HepG2 (cell line): ENCODE results near the gene TMEM87B. TPM values are rescaled to one million over a fixed set of nuclear protein-coding genes. Genes with fewer than 3 reads are reported as not detected.

Experiments
- ATAC-seq: fragments of 200-7000 bp; cut with Tn5 transposase; 3 replicates; pipeline ENCODE4 v1.9.1; 2020; ENCODE audit warnings: mild to moderate bottlenecking, moderate library complexity
- BruUV-seq: library from RNA; stranded (reverse); fragments of 400-500 nt; replicated peaks from 2 replicates; lab custom pipeline; 2021; lab: Mats Ljungman, UMichigan
- CTCF ChIA-PET: fragments of 300-600 bp; formaldehyde crosslinking; extraction: SDS; loops from one replicate; lab custom pipeline; 2021; ENCODE audit warnings: low total read pairs, inconsistent platforms, low intra/inter-chr PET ratio; lab: Yijun Ruan, JAX
- POLR2A ChIA-PET: fragments of 350-600 bp; sonication (Branson Sonifier 250); formaldehyde crosslinking; loops from one replicate; lab custom pipeline; 2020; ENCODE audit warnings: antibody characterized with exemption, inconsistent platforms; lab: Yijun Ruan, JAX
- DNase-seq: peaks from one replicate; pipeline ENCODE4 v3.0.0-alpha.2; 2015; ENCODE audit warnings: low spot score
- FAIRE-seq: peaks from 3 replicates; lab custom pipeline; 2011; peaks lifted over from hg19 to GRCh38; lab: Jason Lieb, UNC
- H2AFZ ChIP-seq: one replicate; pipeline ENCODE4 v1.6.1; 2011; ENCODE audit warnings: low read length, inconsistent platforms
- H3K27ac ChIP-seq: fragments of 300-600 bp; 3 replicates; pipeline ENCODE4 v1.8.0; 2011; ENCODE audit warnings: mixed run types, mild to moderate bottlenecking, mixed read lengths, low read length, inconsistent platforms; ENCODE audit not compliant: insufficient read depth; ENCODE audit errors: extremely low read length
- H3K27me3 ChIP-seq, 2 experiments: fragments of 200-600 bp in 1 of 2; 2 replicates in 1 of 2; 3 replicates in 1 of 2; pipeline versions ENCODE4 v1.6.0 to v1.8.0; 2011; ENCODE audit warnings: low read length in 2 of 2, mild to moderate bottlenecking in 2 of 2, moderate library complexity in 2 of 2, inconsistent platforms in 1 of 2; ENCODE audit not compliant: insufficient read depth in 2 of 2, control insufficient read depth in 1 of 2
- H3K36me3 ChIP-seq, 2 experiments: fragments of 200-600 bp in 1 of 2; replicated peaks in 1 of 2; 2 replicates in 1 of 2; 3 replicates in 1 of 2; pipeline versions ENCODE4 v1.5.1 to v1.8.0; 2011; ENCODE audit warnings: low read length in 2 of 2, inconsistent platforms in 1 of 2; ENCODE audit not compliant: insufficient read depth in 2 of 2, control insufficient read depth in 1 of 2
- H3K4me1 ChIP-seq: 2 replicates; pipeline ENCODE4 v1.5.1; 2012; ENCODE audit warnings: low read length, inconsistent platforms; ENCODE audit not compliant: insufficient read depth
- H3K4me2 ChIP-seq: 2 replicates; pipeline ENCODE4 v1.6.0; 2011; ENCODE audit warnings: low read depth, low read length, inconsistent platforms
- H3K4me3 ChIP-seq, 3 experiments: fragments of 200-600 bp in 1 of 3; sonication (generic), shearing (Covaris generic) in 1 of 3; replicated peaks in 1 of 3; 2 replicates each; pipeline ENCODE4 v1.5.1; 2011 to 2016; ENCODE audit warnings: low read length in 3 of 3, inconsistent platforms in 2 of 3, low read depth in 2 of 3, mild to moderate bottlenecking in 2 of 3, control low read depth in 1 of 3, mixed read lengths in 1 of 3; ENCODE audit not compliant: insufficient read depth in 1 of 3
- H3K79me2 ChIP-seq: one replicate; pipeline ENCODE4 v1.6.1; 2011; ENCODE audit warnings: low read length, inconsistent platforms; ENCODE audit not compliant: insufficient read depth
- H3K9ac ChIP-seq: 2 replicates; pipeline ENCODE4 v1.6.0; 2011; ENCODE audit warnings: mild to moderate bottlenecking, low read depth, low read length, inconsistent platforms; ENCODE audit not compliant: insufficient read depth
- H3K9me3 ChIP-seq: 2 replicates; pipeline ENCODE4 v1.5.1; 2012; ENCODE audit warnings: mild to moderate bottlenecking, low read length
- H4K20me1 ChIP-seq: 2 replicates; pipeline ENCODE4 v1.6.0; 2011; ENCODE audit warnings: inconsistent platforms, mild to moderate bottlenecking, low read length, moderate library complexity; ENCODE audit not compliant: insufficient read depth
- WGBS: methylation state at CpG from one replicate; pipeline ENCODE4 v1.1.6; 2017; ENCODE audit warnings: low lambda C conversion rate; 5-methylcytosine and 5-hydroxymethylcytosine counted together
- in situ Hi-C: cut with HindIII; loops from 2 replicates; pipeline ENCODE4 v1.10.0; 2017; ENCODE audit warnings: low pct_unique_long_range_greater_than_20kb; ENCODE audit not compliant: extremely low pct_ligation_motif_present
- intact Hi-C: fragments of 100-400 bp; cut with micrococcal nuclease; formaldehyde crosslinking; loops from one replicate; pipeline ENCODE4 v1.10.0; 2022; ENCODE audit not compliant: unreplicated experiment
- polyA plus RNA-seq, 8 experiments: library from polyadenylated mRNA; depleted of rRNA in 3 of 8; stranded (reverse) in 7 of 8; unstranded in 1 of 8; fragments of >200 nt; fragmentation: Illumina TruSeq in 4 of 8; extraction: Trizol in 4 of 8; gene quantifications; 2 replicates each; pipeline versions ENCODE4 v1.2.1 to v1.2.3, GENCODE V29; 2011 to 2016; ENCODE audit warnings: low read depth in 4 of 8, missing spikeins in 1 of 8, mixed read lengths in 1 of 8; ENCODE audit not compliant: insufficient read depth in 1 of 8
- total RNA-seq, 5 experiments: library from RNA; depleted of rRNA; stranded (reverse); fragments of >200 nt; fragmentation: Illumina TruSeq; extraction: Trizol; gene quantifications; 2 replicates each; pipeline ENCODE4 v1.2.3, GENCODE V29; 2016; ENCODE audit warnings: low read depth in 1 of 5
- TF ChIP-seq, protein P1 (sequence below): sonication (generic); formaldehyde crosslinking; IDR thresholded peaks from 2 replicates; pipeline ENCODE4 v1.4.0; 2020; ENCODE audit warnings: missing genetic modification reagents, mild to moderate bottlenecking, borderline replicate concordance
- TF ChIP-seq, protein P2 (sequence below), 2 experiments: sonication (generic) in 1 of 2; formaldehyde crosslinking in 1 of 2; IDR thresholded peaks; 2 replicates each; pipeline versions ENCODE4 v1.4.0 to v1.6.1; 2016 to 2020; ENCODE audit warnings: borderline replicate concordance in 1 of 2, low read depth in 1 of 2, mild to moderate bottlenecking in 1 of 2, missing genetic modification reagents in 1 of 2

The TMEM87B gene
- total and polyA plus RNA-seq, 2 of the 13 experiments (the other 11 are each of a cell fraction or from before 2014, with no cell fraction given): 15.1 to 16.2 TPM

DNA sequence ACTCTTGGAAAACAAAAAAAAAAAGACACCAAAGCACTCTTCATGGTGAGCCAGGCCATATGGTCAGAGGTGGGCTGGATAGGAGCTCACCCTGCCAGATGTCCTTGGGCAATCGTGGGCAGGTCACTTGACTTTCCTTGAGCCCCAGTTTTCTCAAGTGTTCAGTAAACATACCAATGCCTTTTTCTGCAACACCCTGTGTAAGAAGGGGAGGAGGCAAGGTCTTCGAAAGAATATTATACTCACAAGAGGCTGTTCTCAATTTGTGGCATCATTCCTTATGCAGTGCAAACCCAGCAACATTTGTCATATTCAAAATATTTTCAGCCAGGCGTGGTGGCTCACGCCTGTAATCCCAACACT is 22.9 kb upstream of the TMEM87B start:
- no peak overlapping the region for H3K4me3 ChIP-seq
- H3K27me3 ChIP-seq: no peaks in the 10 kb centered on the region
- H3K79me2 ChIP-seq: no peaks in the 10 kb centered on the region
- peak overlapping the region; percentile 67 for H2AFZ ChIP-seq
- peaks cover 18% of the 10 kb centered on the region for H3K4me1 ChIP-seq
- TF ChIP-seq, protein P1, sequence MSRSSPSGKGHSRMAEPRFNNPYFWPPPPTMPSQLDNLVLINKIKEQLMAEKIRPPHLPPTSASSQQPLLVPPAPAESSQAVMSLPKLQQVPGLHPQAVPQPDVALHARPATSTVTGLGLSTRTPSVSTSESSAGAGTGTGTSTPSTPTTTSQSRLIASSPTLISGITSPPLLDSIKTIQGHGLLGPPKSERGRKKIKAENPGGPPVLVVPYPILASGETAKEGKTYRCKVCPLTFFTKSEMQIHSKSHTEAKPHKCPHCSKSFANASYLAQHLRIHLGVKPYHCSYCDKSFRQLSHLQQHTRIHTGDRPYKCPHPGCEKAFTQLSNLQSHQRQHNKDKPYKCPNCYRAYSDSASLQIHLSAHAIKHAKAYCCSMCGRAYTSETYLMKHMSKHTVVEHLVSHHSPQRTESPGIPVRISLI (CRISPR knock-in tag): 0 out of 2 replicates have a peak, but pooled peaks have one; percentile 3
- TF ChIP-seq, protein P2, sequence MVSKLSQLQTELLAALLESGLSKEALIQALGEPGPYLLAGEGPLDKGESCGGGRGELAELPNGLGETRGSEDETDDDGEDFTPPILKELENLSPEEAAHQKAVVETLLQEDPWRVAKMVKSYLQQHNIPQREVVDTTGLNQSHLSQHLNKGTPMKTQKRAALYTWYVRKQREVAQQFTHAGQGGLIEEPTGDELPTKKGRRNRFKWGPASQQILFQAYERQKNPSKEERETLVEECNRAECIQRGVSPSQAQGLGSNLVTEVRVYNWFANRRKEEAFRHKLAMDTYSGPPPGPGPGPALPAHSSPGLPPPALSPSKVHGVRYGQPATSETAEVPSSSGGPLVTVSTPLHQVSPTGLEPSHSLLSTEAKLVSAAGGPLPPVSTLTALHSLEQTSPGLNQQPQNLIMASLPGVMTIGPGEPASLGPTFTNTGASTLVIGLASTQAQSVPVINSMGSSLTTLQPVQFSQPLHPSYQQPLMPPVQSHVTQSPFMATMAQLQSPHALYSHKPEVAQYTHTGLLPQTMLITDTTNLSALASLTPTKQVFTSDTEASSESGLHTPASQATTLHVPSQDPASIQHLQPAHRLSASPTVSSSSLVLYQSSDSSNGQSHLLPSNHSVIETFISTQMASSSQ (IDR thresholded peaks at IDR 0.05; ENCODE audit: low read depth): no peak
- TF ChIP-seq, protein P2 (CRISPR knock-in tag; IDR thresholded peaks at IDR 0.05; ENCODE audit: borderline replicate concordance): no peak
- POLR2A ChIA-PET: interaction anchor here (0.7 kb wide), 1 partner anchor 147 kb away, joined by 3 read pairs; no protein-coding TSS in a partner anchor
- peaks cover 4% of the 10 kb centered on the region; the same call in 1 of the 2 replicates for H3K9me3 ChIP-seq
- intact Hi-C loops (no loop called here), in situ Hi-C loops (no loop called here)
- CTCF ChIA-PET: no interaction called here
- no peak overlapping the region for H3K9ac ChIP-seq
- no peak for DNase-seq
- H4K20me1 ChIP-seq: no peaks in the 10 kb centered on the region
- ATAC-seq: peak; percentile 56
- WGBS: 62% methylated on average over 4 of the region's 4 CpGs
- no peak for FAIRE-seq
- H3K4me2 ChIP-seq: peak overlapping the region; percentile 21; the same call in 1 of the 2 replicates
- H3K36me3 ChIP-seq: peaks cover 4 to 11% of the 10 kb centered on the region in 2 experiments; a peak in 3 of 5 replicates
- no peak overlapping the region for H3K27ac ChIP-seq
- BruUV-seq: no TSS peak
